Skeletal muscle cell (primary cell): ENCODE measurements around the gene EFCAB5.
"Not testable (repeated sequence)": the region's sequence is repeated elsewhere in the genome, so short reads cannot be mapped to it uniquely, and the experiment has no call there.

Experiments used
- DNase-seq: peaks from one replicate; pipeline ENCODE4 v3.0.0-alpha.2; 2010; ENCODE audit warnings: low read depth
- H3K4me3 ChIP-seq: 2 replicates; pipeline ENCODE4 v1.5.1; 2011; ENCODE audit warnings: low read depth, mild to moderate bottlenecking, control low read depth, low read length, moderate library complexity

Gene EFCAB5

DNA sequence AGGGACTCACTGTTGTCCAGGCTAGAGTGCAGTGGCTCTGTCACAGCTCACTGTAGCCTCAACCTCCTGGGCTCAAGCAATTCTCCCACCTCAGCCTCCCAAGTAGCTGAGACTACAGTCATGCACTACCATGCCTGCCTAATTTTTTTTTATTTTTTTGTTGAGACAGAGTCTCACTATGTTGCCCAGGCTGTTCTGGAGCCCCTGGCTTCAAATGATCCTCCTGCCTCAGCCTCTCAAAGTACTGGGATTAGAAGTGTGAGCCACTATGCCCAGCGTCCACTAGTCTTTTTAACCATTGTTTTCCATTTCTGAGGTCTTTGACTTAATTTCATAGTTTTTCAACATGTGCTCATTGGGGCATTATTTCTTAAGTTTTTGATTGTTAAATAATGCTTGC lies 188.7 kb downstream of the EFCAB5 start:
- H3K4me3 ChIP-seq, result no peak overlapping the region
- DNase-seq, result no peak

DNA sequence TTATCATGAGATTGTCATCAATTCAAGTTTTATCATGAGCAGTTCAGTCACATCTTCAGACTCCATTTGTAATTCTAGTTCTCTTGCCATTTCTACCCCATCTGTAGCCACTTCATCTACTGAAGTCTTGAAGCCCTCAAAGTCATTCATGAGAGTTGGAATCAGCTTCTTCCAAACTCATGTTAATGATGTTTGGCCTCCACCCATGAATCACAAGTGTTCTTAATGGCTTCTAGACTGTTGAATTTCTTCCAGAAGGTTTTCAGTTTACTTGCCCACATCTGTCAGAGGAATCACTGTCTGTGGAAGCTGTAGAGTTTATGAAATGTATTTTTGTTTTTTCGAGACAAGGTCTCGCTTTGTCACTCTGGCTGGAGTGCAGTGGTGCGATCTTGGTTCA lies 191.2 kb downstream of the EFCAB5 start:
- H3K4me3 ChIP-seq, result no peak overlapping the region
- DNase-seq, result no peak

DNA sequence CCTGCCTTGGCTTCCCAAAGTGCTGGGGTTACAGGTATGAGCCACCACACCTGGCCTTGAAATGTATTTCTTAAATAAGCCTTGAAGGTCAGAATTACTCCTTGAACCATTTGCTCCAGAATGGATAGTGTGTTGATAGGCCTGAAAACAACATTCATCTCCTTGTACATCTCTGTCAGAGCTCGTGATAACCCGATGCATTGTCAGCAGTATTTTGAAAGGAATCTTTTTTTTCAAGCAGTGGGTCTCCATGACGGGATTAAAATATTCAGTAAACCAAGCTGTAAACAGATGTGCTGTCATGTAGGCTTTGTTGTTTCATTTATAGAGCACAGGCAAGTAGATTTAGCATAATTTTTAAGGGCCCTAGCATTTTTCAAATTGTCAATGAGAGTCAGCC lies 191.8 kb downstream of the EFCAB5 start:
- no peak overlapping the region for H3K4me3 ChIP-seq
- DNase-seq, result no peak

DNA sequence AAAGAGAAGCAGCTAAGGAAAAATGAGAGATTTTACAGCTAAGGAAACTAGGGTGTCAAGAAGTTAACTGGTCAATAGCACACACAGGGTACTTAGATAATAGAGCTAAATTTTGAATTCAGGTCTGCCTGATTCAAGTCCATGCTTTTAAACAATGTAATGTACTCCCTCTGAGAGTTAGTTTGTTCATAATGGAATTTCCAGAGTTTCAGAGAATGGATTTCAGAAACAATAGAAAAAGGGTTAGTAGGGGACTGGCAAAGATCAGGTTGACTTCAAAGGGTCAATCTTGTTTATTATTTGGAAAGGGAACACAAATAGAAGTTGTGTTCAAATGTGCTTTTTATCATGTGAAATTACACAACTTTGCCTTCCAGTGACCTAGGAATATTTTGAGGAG lies 193.1 kb downstream of the EFCAB5 start:
- DNase-seq, result no peak
- H3K4me3 ChIP-seq, result no peak overlapping the region

DNA sequence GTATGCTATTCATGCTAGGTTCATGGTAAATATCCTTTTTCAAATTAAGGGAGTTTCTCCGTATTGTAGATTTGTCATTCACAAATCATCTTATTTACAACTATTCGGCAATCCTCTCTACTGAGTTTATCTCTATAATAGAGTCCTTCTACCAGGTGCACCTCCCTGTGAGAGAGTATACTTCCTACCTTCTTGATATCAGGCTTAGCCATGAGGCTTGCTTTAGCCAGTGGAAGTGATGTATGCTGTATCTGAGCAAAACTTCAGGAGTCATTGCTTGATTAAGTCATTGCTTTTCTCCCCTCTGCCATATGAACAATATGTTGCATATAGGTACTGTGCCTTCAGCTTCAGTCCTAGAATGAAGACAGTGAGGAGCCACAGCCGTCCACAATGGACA lies 195.7 kb downstream of the EFCAB5 start:
- DNase-seq, result no peak
- no peak overlapping the region for H3K4me3 ChIP-seq

DNA sequence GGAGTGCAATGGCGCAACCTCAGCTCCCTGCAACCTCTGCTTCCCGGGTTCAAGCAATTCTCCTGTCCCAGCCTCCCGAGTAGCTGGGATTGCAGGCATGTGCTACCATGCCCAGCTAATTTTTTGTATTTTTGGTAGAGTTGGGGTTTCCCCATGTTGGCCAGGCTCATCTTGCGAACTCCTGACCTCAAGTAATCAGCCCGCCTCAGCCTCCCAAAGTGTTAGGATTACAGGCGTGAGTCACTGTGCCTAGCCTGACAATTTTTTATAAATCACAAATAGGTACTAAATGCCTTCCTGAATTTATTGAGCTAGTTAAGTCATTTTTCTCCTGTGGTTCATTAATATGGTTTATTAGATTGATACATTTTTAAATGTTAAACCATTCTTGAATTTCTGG lies 206.4 kb downstream of the EFCAB5 start:
- DNase-seq, H3K4me3 ChIP-seq: not testable (repeated sequence)

DNA sequence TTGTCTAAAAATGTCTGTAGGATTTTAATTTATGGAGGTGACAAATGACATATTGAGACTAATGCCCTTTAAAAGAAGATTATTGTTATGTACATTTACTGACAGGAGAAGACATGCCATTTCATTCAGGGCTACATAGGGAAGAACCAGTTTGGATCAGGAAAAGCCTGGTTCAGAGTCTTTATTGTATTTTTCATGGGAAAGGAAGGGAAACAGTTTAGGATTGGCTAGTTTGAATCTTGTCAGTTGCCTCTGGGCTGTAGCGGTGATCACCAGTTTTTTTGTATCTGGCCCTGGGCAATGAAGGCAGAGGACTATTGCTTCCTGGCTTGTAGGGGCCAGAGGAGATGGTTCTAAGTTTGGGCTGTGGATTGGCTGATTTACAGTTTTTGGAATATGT lies 206.9 kb downstream of the EFCAB5 start:
- no peak for DNase-seq
- no peak overlapping the region for H3K4me3 ChIP-seq

DNA sequence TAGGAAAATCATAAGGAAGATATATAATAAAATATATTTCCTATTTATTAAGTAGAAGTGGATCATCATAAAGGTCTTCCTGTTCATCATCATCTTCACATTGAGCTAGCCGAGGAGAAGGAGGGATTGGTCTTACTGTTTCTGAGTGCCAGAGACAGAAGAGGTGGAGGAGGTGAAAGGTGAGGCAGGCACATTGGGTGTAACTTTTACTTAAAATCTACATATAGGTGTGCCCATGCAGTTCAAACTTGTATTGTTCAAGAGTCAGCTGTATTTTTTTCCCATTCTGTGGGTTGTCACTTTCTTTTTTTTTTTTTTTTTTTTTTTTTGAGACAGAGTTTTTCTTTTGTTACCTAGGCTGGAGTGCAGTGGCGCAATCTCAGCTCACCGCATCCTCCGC lies 210.0 kb downstream of the EFCAB5 start:
- no peak overlapping the region for H3K4me3 ChIP-seq
- no peak for DNase-seq

DNA sequence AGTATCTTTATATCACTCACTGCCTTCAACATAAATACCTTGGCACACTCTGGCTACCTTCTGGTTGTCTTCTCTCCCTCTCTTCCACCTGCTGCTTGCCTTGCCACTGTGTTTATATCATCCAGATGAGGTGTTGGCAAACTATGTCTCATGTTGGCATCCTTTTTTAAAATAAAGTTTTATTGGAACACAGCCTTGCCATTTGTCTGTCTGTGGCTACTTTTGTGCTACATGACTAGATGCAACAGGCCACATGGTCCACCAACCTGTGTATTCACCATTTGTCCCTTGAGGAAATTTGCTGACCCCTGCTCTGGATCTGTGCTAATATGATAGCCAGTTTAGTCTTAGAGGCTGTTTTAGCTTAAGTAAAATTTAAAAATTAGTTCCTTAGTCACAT lies 212.0 kb downstream of the EFCAB5 start:
- H3K4me3 ChIP-seq, result no peak overlapping the region
- DNase-seq, result no peak

DNA sequence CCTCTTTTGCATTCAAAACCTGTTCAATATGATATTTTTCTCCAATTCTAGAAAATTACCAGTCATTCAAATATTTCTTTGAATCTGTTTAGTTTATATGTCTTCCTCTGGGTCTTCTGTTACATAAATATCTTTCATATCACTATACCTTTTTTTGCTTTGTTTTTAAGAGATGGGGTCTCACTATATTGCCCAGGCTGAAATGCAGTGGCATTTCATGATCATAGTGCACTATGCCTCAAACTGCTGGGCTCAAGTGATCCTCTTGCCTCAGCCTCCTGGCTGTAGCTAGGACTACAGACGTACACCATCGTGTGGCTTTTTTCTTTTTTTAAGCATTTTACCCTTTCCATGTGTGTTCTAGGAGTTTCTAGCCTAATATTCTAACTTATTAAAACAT lies 214.0 kb downstream of the EFCAB5 start:
- no peak for DNase-seq
- no peak overlapping the region for H3K4me3 ChIP-seq
